ENCODE measurements around the gene ALOX12.

- no peak for TF ChIP-seq POLR2AphosphoS5 (IDR thresholded peaks at IDR 0.05)
- TF ChIP-seq, protein P1, sequence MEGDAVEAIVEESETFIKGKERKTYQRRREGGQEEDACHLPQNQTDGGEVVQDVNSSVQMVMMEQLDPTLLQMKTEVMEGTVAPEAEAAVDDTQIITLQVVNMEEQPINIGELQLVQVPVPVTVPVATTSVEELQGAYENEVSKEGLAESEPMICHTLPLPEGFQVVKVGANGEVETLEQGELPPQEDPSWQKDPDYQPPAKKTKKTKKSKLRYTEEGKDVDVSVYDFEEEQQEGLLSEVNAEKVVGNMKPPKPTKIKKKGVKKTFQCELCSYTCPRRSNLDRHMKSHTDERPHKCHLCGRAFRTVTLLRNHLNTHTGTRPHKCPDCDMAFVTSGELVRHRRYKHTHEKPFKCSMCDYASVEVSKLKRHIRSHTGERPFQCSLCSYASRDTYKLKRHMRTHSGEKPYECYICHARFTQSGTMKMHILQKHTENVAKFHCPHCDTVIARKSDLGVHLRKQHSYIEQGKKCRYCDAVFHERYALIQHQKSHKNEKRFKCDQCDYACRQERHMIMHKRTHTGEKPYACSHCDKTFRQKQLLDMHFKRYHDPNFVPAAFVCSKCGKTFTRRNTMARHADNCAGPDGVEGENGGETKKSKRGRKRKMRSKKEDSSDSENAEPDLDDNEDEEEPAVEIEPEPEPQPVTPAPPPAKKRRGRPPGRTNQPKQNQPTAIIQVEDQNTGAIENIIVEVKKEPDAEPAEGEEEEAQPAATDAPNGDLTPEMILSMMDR (IDR thresholded peaks at IDR 0.05), result peak; percentile 68 to 93 (median 89)
- TF ChIP-seq POLR2A (IDR thresholded peaks at IDR 0.05), result no peak
Observed at GRCh38 chr17:7045492-7046126, 49.8 kb downstream of the ALOX12 start.
